ENCODE measurements around the gene APOA1. TPM values are rescaled to one million over a fixed set of nuclear protein-coding genes. Genes with fewer than 3 reads are reported as not detected.
A peak's percentile ranks its signal among the peaks of the same experiment; 100 is the strongest.

APOA1 gene
- total RNA-seq, 2 donors from 2014 or later: not detected

DNA sequence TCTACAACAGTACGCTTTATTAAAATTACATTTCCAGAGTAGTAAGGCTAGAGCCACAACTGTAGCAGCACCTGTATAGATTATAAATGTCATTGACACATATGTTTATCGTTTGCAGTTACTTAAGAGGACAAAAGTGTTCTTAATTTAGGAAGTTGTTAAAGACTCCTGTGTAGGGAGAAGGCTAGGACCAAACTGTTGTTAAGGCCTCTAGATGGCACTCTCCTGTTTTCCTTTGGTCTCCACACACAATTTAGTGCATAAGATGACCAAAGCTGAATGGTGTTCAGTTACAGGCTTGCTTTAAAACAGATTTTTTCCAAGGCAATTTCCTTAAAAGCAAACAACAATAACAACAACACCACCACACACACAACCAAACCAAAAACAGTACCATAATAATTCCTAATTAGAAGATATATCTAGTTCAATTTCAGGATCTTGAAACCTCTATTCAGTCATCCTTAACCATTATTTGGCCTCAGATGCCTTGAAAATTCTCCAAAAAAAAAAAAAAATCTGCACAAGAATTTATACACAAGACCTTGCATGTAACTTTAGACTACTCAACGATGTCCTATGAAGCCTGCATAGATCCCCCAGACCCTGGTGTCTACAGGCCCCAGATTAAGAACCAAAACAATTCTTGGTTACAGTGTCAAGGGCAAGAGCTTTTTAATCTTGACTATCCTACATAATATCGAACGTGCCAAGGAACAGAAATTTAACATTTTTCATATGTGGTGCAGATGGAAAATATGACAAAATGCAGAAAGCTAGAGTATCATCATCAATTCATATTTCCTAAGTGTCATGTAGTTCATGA, 42.6 kb upstream of the APOA1 start:
- TF ChIP-seq, protein P1, sequence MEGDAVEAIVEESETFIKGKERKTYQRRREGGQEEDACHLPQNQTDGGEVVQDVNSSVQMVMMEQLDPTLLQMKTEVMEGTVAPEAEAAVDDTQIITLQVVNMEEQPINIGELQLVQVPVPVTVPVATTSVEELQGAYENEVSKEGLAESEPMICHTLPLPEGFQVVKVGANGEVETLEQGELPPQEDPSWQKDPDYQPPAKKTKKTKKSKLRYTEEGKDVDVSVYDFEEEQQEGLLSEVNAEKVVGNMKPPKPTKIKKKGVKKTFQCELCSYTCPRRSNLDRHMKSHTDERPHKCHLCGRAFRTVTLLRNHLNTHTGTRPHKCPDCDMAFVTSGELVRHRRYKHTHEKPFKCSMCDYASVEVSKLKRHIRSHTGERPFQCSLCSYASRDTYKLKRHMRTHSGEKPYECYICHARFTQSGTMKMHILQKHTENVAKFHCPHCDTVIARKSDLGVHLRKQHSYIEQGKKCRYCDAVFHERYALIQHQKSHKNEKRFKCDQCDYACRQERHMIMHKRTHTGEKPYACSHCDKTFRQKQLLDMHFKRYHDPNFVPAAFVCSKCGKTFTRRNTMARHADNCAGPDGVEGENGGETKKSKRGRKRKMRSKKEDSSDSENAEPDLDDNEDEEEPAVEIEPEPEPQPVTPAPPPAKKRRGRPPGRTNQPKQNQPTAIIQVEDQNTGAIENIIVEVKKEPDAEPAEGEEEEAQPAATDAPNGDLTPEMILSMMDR (IDR thresholded peaks at IDR 0.05): peak; percentile 65
- Histone ChIP-seq H3K36me3 (no peaks in the 10 kb centered on the region), H3K27me3 (replicated peaks; ENCODE audit: insufficient read depth) (no peaks in the 10 kb centered on the region), H3K4me1 (ENCODE audit: control insufficient read depth in 1 of 2, low read depth in 2 of 2) (no peaks in the 10 kb centered on the region), H3K4me3 (no peak overlapping the region), H3K9me3 (no peaks in the 10 kb centered on the region), H3K27ac (no peak overlapping the region)
- DNase-seq (ENCODE audit: low spot score) (no peak), ATAC-seq (ENCODE audit: insufficient number of reproducible peaks, low FRiP score, low read depth) (no peak)

DNA sequence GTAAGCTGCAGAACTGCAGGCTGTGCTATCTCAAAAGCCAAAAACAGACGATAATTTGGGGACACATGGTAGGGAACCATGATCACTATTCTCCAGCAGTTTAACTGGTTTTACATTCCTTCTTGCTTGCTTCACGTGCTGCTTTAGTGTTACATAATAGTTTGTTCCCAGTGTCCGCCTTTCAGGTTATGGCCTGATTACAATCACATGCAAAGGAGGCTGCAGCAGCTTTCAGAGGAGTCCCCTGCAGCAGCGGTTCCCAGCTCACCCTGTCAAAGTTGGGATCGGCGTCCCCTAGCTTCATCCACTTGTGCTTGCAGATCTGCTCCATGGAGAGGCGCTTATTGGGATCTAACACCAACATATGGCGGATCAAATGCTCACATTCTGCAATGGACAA, 39.2 kb upstream of the APOA1 start:
- DNase-seq (ENCODE audit: low spot score): no peak
- H3K9me3 ChIP-seq: no peaks in the 10 kb centered on the region
- no peak for ATAC-seq (ENCODE audit: insufficient number of reproducible peaks, low FRiP score, low read depth)
- H3K27me3 ChIP-seq (replicated peaks; ENCODE audit: insufficient read depth): no peaks in the 10 kb centered on the region
- H3K27ac ChIP-seq: no peak overlapping the region
- peaks cover 12% of the 10 kb centered on the region for H3K36me3 ChIP-seq
- no peaks in the 10 kb centered on the region for H3K4me1 ChIP-seq (ENCODE audit: control insufficient read depth in 1 of 2, low read depth in 2 of 2)
- no peak overlapping the region for H3K4me3 ChIP-seq
- TF ChIP-seq, protein P1 (IDR thresholded peaks at IDR 0.05): no peak

DNA sequence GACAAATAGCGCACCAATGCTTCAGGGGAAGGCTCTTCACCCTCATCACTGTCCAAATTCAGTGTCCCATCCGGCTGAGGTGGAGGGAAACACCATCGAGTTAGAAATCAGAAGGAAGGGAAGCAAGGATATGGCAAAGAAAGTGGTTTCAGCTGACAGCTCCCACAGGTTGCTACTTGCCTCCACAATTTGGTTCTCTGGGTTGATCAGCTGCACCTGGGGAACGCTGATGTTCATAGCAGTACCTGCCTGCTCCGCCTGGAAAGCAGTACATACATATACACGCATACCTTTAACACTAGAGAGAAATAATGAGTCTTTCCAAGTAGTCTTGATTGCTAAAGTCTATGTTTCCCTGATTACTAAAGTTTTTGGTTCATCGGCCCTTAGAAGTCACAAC, 37.8 kb upstream of the APOA1 start:
- no peaks in the 10 kb centered on the region for H3K9me3 ChIP-seq
- no peak overlapping the region for H3K27ac ChIP-seq
- TF ChIP-seq, protein P1 (IDR thresholded peaks at IDR 0.05): no peak
- no peak overlapping the region for H3K4me3 ChIP-seq
- no peaks in the 10 kb centered on the region for H3K4me1 ChIP-seq (ENCODE audit: control insufficient read depth in 1 of 2, low read depth in 2 of 2)
- DNase-seq (ENCODE audit: low spot score) (no peak), ATAC-seq (ENCODE audit: insufficient number of reproducible peaks, low FRiP score, low read depth) (no peak)
- H3K36me3 ChIP-seq: peaks cover 12% of the 10 kb centered on the region
- no peaks in the 10 kb centered on the region for H3K27me3 ChIP-seq (replicated peaks; ENCODE audit: insufficient read depth)

DNA sequence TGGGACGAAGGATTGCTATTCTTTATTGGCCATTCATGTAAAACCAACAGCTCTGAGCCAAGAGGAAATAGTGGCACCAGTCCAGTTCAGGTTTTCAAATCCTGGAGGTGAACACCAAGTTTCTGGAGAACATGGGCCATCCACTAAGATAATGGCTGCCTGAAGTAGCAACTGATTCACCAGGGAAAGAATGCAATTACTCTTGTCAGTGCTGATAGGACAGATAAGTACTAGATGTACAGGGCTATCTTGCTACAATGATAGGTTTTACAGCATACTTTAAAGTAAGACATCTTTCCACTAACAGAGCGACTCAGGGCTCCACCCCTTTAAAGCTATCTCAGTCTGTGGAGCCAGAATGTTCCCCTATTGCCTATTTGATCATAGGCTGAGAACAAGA, 36.8 kb upstream of the APOA1 start:
- H3K27me3 ChIP-seq (replicated peaks; ENCODE audit: insufficient read depth): no peaks in the 10 kb centered on the region
- ATAC-seq (ENCODE audit: insufficient number of reproducible peaks, low FRiP score, low read depth) (no peak), DNase-seq (ENCODE audit: low spot score) (no peak)
- no peak overlapping the region for H3K27ac ChIP-seq
- H3K9me3 ChIP-seq: no peaks in the 10 kb centered on the region
- no peak overlapping the region for H3K4me3 ChIP-seq
- no peaks in the 10 kb centered on the region for H3K4me1 ChIP-seq (ENCODE audit: control insufficient read depth in 1 of 2, low read depth in 2 of 2)
- peaks cover 12% of the 10 kb centered on the region for H3K36me3 ChIP-seq
- TF ChIP-seq, protein P1 (IDR thresholded peaks at IDR 0.05): no peak

DNA sequence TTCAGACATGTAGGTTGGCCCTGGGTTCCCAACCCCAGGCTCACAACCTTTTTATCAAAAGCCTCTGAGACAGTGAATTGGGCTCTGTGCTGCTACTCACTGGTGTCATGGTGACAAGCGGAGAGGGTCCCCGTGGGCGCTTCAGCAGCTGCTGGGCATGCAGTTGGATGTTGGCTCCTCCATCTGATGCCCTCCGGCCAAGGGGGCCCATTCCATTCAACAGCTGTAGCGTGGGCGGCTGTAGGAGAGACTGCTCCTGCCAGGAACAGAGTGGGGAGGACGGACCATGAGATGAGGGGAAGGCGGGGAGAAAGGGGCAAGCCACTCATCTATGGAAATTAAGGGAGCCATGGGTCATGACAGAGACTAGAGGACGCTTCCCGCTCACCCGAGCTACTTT, 36.0 kb upstream of the APOA1 start:
- no peak for ATAC-seq (ENCODE audit: insufficient number of reproducible peaks, low FRiP score, low read depth)
- H3K36me3 ChIP-seq: peaks cover 13% of the 10 kb centered on the region

More for the DNA sequence above, 36.0 kb upstream of the APOA1 start:
- H3K4me1 ChIP-seq (ENCODE audit: control insufficient read depth in 1 of 2, low read depth in 2 of 2): no peaks in the 10 kb centered on the region
- no peak overlapping the region for H3K4me3 ChIP-seq
- no peak overlapping the region for H3K27ac ChIP-seq
- TF ChIP-seq, protein P1 (IDR thresholded peaks at IDR 0.05): no peak
- DNase-seq (ENCODE audit: low spot score): no peak
- H3K27me3 ChIP-seq (replicated peaks; ENCODE audit: insufficient read depth): no peaks in the 10 kb centered on the region
- H3K9me3 ChIP-seq: no peaks in the 10 kb centered on the region
